Measurements from ENCODE around the gene SYNGR2. TPM values are rescaled to one million over a fixed set of nuclear protein-coding genes. Genes with fewer than 3 reads are reported as not detected.

SYNGR2 gene
- total RNA-seq, 1 donor from 2014 or later, result 64.1 TPM

GRCh38 chr17:78147315-78147998 is 20.9 kb upstream of the SYNGR2 start:
- Mint-ChIP-seq H3K36me3 (no peaks in the 10 kb centered on the region), H3K4me3 (no peak overlapping the region), H3K9me3 (no peaks in the 10 kb centered on the region), H3K27me3 (no peaks in the 10 kb centered on the region), H3K27ac (no peak overlapping the region), H3K4me1 (ENCODE audit: unreplicated experiment) (peaks cover 22% of the 10 kb centered on the region)
- DNase-seq (ENCODE audit: extremely low spot score, unreplicated experiment), result no peak
- no peak for TF ChIP-seq CTCF (conservative IDR thresholded peaks at IDR 0.05)

GRCh38 chr17:78148286-78149016 is 19.9 kb upstream of the SYNGR2 start:
- Mint-ChIP-seq H3K27me3 (no peaks in the 10 kb centered on the region), H3K27ac (peak overlapping the region; percentile 19), H3K36me3 (no peaks in the 10 kb centered on the region), H3K9me3 (no peaks in the 10 kb centered on the region), H3K4me3 (no peak overlapping the region), H3K4me1 (ENCODE audit: unreplicated experiment) (peaks cover 19% of the 10 kb centered on the region)
- no peak for TF ChIP-seq CTCF (conservative IDR thresholded peaks at IDR 0.05)
- DNase-seq (ENCODE audit: extremely low spot score, unreplicated experiment), result no peak

- Mint-ChIP-seq H3K9me3 (no peaks in the 10 kb centered on the region), H3K27ac (peak overlapping the region; percentile 99), H3K4me3 (peak overlapping the region; percentile 65), H3K4me1 (ENCODE audit: unreplicated experiment) (peaks cover 14% of the 10 kb centered on the region), H3K27me3 (no peaks in the 10 kb centered on the region), H3K36me3 (no peaks in the 10 kb centered on the region)
- no peak for DNase-seq (ENCODE audit: extremely low spot score, unreplicated experiment)
- TF ChIP-seq CTCF (conservative IDR thresholded peaks at IDR 0.05), result no peak
Observed at GRCh38 chr17:78151514-78152008, 16.8 kb upstream of the SYNGR2 start.

GRCh38 chr17:78154903-78155811 is 13.2 kb upstream of the SYNGR2 start:
- no peaks in the 10 kb centered on the region for H3K36me3 Mint-ChIP-seq
- no peak for DNase-seq (ENCODE audit: extremely low spot score, unreplicated experiment)
- TF ChIP-seq CTCF (conservative IDR thresholded peaks at IDR 0.05), result no peak
- H3K27ac Mint-ChIP-seq, result peak overlapping the region; percentile 36
- H3K27me3 Mint-ChIP-seq, result no peaks in the 10 kb centered on the region
- no peak overlapping the region for H3K4me3 Mint-ChIP-seq
- peaks cover 8% of the 10 kb centered on the region for H3K4me1 Mint-ChIP-seq (ENCODE audit: unreplicated experiment)
- H3K9me3 Mint-ChIP-seq, result no peaks in the 10 kb centered on the region

GRCh38 chr17:78159575-78160158 is 8.7 kb upstream of the SYNGR2 start:
- Mint-ChIP-seq H3K9me3 (no peaks in the 10 kb centered on the region), H3K27ac (no peak overlapping the region), H3K4me1 (ENCODE audit: unreplicated experiment) (peaks cover 3% of the 10 kb centered on the region), H3K27me3 (no peaks in the 10 kb centered on the region), H3K36me3 (no peaks in the 10 kb centered on the region), H3K4me3 (no peak overlapping the region)
- no peak for TF ChIP-seq CTCF (conservative IDR thresholded peaks at IDR 0.05)
- DNase-seq (ENCODE audit: extremely low spot score, unreplicated experiment), result no peak
